EL (cell line): ENCODE results near the gene CEBPE.

Experiments
- DNase-seq: peaks from one replicate; pipeline ENCODE4 v3.0.0-alpha.2; 2016

The CEBPE gene

DNA sequence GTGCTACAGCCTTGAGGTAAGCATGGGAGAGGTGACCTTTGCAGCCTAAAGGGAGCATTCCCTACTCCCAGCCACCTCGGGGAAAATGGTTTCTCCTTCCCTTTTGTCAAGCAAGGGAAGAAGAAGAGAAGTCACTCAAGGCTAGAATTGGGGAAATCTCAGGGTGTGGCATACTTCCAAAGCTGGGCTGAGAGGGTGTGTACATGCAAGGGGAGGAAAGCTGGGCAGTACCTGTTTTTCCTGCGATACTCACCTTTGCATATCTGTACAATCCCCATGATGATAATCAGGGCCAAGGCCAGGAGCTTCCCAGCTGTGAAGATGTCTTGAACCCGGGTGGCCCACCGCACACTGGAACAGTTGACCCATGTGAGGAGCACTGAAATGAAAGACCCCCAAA lies 23.8 kb upstream of the CEBPE start:
- DNase-seq: no peak

DNA sequence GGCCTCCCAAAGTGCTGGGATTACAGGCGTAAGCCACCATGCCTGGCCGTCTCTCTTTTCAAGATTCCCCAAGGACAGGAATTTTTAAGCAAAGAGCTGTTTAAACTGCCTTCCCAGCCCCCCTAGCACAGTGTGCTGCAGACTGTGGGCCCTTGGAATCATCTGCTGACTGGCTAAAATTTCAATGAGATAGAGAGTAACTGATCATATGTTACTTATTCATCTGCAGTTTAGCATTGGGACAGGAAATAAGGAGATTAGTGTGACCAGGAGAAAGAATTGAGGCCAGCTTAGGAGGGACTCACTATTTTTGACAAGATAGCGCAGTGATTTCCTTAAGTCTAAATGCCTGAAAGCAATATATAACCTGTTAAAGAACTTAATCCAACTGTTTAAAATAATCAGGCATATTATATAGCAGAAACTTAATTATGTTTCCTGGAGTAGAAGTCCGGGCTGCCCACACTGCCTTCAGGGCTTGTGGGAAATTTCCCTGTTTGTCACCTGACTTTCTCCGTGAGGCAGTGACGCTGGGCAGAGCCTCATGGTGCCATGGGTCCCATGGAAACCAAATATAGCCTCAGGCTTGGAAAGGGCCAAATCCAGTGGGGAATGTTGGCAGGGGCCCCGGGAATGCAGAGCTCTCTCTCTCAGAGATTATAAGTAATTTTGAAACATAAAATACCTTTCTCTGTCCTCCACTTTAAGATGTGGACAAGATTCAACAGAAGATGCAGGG lies 22.8 kb upstream of the CEBPE start:
- DNase-seq: peak; percentile 74

DNA sequence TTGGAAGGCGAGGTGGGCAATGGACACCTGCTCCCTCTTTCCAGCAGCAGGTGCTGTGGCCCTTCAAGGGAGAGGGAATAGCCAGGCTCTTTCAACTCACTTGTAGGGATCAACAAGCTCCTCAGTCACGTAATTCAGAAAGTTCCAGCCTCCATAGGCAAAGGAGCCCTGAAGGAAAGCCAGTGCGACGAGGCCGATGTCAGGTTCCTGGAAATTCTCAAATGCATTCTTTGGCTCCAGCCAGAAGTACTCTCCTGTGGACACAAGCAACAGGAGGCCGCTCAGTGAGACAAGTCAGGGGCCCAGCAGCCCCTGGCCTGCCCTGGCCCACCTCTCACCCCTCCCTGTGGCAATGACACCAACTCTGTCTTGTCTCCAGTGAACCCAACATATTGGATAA lies 21.3 kb upstream of the CEBPE start:
- DNase-seq: no peak

DNA sequence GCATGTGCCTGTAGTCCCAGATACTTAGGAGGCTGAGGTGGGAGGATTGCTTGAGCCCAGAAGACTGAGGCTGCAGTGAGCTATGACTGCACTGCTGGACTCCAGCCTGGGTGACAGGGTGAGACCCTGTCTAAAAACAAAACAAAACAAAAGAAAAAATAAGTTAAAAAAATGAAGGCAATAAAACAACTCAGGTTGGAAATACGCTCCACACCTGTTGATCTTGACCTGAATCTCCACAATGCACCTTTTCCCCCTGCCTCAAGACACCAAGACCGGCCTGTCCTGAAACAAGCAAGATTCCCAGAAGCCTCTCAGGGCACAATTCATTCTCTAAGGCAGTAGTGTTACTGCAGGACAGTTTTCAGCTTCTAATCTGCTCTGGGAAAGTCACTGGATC lies 20.8 kb upstream of the CEBPE start:
- DNase-seq: no peak

DNA sequence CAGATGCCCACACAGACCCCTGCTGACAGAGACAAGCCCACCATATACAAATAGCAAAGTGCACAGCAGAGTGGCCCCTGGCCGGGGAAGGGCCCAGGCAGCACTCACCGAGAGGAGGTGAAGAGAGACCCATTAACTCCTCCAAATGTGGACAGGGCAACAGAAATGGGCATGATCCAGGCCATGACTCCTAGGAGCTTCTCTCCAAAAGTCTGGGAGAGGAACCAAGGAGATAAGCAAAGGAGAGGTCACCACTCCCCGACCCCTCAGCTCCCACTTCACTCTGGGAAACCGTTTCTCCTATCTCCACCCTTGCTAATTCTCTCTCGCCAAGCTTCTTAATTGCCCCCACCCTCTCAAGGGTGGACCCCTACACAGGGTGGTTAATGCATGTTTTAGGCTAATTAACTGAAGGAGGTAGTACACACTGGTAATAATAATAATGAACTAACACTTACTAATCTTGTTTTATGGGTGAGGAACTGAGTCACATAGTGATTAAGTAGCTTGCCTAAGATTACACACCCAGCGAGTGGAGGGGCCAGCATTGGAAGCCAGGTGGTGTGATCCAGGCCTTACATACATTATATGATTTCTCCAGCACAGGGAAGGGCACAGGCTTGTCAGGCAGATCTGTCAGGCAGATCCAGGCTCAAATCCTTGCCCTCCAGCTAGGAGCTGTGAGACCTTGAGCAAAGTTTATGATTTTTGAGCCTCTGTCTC lies 18.9 kb upstream of the CEBPE start:
- no peak for DNase-seq

DNA sequence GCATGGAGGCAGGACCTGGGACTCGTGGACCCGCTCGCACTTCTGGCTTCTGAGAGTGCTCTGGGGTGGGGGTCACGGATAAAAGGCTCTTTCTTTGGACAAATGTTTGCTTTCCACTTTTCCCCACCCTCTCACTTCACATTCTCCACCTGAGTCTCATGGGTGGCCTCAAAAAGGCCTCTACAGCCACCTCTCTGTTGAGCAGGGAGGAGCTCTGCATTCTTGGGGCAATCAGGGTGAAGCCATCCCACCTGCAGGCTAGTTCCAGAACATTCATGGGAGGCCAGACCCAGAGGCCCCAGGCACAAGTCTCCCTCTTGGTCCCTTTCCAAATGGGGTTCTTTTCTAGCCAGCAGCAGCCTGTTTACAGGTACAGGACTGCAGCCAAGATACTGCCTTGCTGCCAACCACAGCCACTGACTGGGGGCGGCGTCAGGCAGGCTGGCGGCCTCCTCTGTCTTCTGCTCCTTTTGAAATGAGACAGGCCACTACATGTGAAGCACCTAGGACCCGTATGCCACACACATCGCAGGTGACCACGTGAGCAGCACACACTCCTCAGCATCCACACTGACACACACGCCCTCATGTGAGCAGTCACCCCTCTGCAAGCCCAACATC lies 18.2 kb upstream of the CEBPE start:
- DNase-seq: no peak

DNA sequence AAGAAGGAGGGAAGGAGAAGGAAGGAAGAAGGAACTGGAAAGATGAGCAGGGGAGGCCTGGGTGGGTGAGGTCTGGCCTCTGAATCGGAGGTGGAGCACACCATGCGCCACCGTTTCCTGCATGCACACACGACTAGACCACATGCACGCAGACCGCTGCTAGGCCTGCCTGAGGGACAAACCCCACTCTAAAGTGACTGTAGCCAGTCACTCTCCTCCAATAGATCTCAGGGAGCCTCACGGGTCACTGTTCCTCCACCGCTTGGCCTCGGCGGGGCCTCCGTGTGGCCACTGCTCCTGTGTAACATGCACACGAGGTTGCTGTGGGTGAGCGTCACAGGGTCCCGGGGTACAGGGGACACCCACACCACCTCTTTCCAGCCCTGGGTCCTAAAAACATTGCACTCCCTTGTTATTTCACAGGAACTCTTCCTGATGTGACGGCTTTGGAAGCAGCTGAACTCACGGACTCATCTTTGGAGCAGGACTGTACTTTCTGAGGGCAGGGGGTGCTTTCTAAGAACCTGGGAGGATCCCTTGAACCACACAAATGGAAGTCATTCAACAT lies 17.6 kb upstream of the CEBPE start:
- no peak for DNase-seq

DNA sequence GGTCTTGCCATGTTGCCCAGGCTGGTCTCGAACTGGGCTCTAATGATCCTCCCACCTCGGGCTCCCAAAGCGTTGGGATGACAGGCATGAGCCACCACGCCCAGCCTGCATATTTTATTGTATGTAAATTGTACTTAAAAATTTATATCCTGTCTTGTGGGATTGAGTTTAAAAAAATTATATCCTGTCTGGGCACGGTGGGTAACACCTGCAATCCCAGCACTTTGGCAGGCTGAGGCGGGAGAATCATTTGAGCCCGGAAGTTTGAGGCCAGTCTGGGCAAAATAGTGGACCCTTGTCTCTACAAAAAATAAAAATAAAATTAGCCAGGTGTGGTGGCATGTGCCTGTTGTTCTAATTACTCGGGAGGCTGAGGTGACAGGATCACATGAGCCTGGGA lies 13.9 kb upstream of the CEBPE start:
- no peak for DNase-seq

DNA sequence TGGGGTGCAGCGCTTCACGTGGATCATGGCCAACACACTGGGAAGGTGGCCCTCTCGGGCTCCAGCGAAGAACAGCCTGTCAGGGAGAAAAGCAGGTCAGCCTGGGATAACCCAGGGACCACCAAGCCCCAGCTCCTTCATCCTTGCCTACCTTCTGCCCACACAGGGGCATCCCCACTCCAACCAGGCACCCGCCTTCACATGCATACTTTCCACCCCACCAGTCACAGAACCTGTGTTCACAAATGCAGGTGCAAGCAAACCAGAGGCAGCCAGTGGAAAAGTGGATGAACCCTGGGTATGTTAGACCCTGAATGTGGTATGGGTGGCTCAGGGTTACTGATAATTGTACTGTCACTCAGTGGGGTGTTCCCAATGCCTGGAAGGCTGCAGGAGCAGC lies 12.4 kb upstream of the CEBPE start:
- DNase-seq: no peak

DNA sequence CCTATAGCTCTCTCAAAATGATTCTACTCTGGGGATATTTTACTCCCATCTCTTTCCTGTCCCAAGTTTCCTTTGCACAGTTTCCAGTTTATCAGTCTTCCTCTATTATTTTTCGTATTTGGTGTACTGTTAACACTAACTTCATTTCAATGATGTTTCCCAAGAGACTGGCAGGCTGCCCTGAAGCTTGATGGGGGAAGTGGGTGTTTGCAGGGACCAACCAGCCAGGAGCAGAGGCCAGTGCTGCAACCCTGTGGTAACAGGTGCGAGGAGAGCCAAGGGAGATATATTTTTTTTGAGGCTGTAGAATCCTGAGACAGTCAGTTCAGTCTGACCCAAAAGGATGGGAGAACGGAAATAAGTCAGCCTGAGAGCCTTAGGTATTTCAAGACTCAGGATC lies 11.8 kb upstream of the CEBPE start:
- DNase-seq: no peak

DNA sequence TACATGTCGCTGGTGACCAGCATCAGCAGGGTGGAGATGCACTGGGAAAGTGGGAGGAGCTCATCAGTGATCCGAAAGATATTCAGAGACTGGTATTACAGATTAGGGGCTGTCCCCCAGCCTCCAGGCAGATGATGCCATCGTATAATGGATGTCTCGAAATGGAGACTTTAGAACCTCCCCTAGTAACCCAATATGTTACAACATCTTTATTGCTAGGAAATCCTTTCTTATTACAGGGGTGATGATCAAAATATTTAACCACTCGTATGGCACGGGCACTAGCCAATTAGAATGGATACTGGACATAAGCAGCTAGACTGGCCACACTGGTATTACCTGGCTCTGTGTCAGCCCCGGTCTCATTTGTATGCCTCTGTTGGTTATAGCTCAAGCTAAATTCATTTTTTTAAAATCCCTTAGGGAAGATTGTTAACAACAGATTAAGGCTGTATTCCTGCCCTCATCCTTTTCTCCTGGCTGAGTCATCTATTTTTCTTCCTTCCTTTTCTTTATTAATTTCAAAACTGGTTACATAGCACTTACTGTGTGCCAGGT lies 10.8 kb upstream of the CEBPE start:
- no peak for DNase-seq

DNA sequence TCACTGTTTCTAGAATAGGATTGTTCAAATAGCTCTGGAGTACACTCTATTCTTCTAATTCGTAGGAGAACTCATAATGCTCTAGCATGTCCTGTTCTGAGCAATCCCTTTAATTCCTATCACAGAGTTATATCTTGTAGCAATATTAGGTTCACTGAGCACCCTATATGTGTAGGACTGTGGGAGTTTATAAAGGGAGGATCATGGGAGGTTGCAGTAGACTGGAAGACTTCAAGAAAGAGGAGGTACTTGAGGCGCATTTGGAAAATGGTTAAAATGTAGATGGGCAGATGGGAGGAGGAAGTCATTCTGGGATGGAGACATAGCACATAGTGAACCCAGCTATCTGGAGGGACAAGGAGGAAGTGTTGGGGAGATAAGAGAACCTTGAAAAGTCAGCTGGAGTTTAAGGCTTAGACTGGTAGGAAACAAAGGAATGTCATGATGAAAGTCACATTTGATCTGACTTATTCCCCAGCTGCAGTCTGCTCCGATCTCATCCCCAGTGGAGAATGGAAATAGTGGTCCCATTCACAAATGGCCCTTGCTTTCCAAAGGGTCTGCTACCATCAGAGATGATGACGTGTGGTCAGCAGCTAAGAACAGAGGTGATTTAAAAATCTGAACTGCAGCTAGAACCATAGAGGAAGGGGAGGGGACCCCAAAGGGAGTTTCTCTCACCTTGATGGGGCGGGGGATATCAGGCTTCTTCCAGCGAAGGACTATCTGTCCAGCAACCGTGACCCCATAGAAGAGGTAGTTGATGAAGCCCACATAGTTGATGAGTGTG lies 10.1 kb upstream of the CEBPE start:
- DNase-seq: no peak

DNA sequence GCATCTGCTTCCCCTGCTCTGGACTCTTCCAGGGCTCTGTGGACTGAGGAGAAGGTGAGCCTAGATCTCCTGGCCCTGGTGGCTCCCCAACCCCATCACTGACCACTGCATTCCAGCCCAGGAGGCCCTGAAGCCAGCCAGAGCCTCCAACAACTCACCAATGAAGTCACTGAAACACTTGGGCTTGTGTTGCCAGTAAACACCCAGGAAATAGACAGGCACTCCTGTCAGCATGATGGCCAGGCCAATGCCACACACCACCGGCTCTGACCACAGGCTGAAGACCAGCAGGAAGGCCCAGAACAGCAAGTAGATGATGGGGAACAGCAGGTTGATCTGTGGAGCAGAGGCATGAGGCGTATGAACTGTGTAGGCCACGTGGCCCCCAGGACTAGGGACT lies 8.8 kb upstream of the CEBPE start:
- no peak for DNase-seq

DNA sequence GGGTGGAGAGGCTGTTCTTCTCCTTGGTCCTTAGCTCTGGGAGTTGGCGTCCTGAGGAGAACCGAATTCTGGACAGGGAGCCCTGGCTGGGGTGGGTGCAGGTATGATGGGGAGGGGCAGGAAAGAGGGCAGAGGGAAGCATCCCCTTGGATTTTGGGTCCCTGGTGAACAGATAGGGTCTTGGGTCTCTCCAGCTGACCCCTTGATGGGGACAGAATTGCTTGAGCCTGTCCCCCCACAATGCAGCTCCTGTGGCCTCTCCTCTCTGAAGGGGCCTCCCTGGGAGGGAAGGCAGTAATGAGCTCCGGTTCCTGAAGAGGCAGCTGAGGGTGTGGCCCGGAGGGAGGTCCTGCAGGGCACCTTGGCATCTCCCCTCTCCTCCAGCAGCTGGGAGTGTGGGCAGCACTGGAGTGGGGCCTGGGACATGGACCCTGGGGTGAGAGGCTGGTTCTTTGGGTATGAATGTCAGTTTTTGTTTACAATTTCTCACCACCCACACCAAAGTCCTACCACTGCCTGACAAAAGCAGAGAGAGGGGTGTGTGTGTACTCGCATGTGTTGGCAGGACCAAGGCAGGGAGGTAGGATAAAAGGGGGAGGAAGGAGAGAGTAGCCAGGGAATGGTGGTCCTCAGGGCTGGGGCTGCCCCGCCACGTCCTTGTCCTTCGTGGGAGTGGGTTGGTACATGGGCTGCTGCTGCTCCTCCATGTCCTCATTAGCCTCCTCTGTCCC lies 7.7 kb upstream of the CEBPE start:
- DNase-seq: no peak

DNA sequence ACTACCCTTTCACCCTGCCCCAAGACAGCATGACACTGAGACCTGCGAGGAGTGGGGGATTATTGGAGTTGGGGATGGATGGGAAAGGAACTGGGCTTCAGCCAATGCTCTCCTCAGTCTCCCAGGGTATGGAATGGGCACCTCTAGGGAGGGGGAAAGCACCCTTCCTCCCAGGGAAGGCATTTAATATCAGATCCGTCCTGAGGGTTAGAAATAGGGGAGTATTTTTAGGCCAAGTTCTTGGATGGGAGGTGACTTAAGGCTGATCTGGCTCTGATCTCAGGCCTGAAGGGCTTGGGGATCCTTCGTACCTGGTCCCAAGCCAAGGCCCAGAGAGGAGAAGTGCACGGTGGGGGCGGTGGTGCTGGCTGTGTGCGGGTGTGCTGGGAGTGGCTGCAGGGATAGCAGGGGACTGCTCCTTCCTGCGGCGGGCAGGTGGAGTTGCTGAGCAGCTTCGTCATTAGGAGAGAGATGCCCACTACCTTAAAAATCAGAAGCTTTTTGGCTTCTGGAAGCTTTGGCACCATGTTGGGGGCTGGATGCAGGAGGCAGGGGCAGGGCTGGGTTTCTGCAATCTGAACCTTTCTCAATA lies 7.0 kb upstream of the CEBPE start:
- no peak for DNase-seq

DNA sequence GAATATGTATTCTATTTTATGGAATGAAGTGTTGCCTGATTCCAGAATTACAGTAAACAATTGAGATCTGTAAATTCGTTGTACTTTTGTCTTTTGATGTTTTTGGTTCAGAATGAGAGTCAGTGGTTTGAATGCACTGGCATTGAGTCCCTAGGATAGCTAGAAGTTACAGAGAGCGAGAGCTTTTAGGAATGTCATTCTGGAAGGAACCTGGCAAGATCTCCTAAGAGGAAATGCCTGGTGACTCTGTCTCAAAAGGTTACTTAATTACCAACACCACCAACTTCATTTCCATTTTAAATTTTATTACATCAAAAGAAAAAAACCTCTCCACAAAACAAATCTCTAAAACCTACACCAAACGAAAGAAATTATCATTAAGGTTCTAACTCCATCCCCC lies 6.0 kb upstream of the CEBPE start:
- no peak for DNase-seq

DNA sequence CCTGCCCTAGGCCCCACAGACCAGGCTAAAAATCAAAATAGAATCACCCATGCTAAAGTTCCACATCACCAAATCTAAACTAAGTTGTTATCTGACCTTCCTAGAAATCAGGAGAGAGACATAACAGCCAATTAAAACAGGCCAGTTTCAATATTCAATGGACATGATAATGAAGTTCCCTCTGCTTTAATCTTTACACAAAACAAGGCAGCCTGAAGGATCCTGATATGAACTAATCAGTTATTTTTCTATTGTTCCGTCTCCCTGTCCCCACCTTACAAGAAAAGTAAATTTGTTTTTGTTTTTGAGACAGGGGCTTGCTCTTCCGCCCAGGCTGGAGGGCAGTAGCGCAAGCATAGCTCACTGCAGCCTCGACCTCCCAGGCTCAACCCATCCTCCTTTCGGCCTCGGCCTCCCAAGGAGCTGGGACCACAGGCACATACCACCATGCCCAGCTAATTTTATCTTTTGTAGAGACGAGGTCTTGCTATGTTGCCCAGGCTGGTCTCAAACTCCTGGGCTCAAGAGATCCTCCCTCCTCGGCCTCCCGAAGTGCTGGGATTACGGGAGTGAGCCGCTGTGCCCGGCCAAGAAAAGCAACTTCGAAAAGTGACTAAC lies 5.4 kb upstream of the CEBPE start:
- DNase-seq: no peak

DNA sequence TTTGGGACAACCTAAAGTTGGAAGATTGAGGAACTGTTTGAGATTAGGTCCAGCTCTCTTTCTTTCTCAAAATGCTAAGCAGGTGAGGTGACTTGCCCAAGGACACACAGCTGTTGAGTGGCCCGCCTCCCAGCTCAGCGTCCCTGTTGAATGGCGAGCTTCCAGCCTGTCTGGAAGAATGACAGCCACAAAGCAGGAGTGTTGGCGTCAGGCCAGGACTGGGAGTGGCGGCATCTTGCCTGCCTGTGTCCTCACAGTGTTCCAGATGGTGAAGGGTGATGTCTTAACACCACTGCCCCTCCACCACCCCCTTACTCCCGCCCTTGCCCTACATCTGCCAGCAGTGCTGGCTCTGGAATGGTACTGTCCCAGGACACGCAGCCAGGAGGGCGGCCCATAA lies 4.4 kb upstream of the CEBPE start:
- DNase-seq: no peak

DNA sequence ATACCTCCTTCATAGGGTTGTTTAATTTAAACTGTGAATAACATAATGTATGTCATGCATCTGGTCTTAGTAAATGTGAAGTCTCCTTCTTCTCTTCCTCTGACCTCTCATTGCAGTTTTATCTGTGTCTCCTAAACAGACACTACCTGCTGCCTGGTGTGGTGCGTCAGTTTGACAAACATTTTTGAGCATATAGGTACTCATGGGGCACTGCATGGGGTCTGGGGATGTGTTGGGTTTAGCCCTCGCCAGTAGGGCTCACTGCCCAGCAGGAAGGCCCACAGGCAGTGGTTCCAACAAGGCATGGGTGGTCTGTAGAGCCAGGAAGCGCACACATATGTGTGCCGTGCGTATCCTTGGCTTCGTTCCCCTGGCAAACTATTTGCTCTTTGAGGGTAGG lies 3.0 kb upstream of the CEBPE start:
- no peak for DNase-seq

DNA sequence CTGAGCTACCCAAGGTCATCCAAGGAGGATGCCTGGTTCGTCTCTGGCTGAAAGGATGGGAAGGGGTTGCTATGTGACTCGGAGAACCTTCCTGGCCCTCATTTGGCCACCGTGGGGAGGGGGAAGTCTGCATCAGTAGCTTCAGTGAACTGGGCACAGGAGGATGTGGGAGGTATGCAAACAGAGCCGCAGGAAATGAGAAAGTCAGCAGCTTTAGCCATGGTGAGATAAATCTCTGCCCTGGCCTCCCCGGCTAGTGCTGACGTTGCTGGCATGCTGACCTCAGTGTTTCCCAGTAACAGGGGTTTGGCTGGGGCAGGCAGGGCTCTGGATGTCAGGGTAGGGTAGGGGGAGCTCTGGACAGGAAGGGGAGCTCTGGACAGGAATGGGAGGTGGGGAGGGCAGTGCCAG lies 2.3 kb upstream of the CEBPE start:
- peak; percentile 50 for DNase-seq

DNA sequence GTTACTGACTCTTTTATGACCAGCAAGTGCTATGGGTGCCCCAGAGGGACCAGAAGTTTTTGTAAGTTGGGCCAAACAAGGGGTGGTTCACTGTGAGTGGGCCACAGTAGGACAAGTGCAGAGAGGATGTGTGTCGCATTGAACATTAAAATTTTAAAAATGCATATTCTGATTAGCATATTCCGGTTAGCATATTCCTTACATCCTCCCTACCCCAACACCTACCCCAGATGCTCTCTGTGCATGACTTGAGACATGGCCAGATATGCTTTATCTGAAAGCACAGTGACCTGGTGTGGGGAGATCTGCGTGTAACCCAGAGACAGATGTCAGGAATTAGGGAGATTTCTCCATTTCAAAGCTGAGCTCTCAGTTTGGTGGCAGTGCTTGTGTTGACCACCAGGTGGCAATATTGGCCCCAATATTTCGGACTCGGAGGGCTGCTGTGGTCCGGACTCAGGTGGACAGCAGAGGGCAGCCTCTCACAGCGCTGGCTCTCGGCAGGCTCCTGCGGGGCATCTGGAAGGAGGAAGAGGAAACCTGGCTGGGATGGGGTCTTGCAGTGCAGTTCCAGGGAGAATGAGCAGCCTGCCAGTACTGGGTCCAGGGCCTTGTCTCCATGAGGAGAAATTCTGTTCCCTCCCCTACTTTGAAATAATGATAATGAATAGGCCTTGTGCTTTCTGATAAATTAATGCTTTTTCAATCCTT lies 1.6 kb upstream of the CEBPE start:
- DNase-seq: peak; percentile 87
